ENCODE results near the gene CCDC51.

DNA sequence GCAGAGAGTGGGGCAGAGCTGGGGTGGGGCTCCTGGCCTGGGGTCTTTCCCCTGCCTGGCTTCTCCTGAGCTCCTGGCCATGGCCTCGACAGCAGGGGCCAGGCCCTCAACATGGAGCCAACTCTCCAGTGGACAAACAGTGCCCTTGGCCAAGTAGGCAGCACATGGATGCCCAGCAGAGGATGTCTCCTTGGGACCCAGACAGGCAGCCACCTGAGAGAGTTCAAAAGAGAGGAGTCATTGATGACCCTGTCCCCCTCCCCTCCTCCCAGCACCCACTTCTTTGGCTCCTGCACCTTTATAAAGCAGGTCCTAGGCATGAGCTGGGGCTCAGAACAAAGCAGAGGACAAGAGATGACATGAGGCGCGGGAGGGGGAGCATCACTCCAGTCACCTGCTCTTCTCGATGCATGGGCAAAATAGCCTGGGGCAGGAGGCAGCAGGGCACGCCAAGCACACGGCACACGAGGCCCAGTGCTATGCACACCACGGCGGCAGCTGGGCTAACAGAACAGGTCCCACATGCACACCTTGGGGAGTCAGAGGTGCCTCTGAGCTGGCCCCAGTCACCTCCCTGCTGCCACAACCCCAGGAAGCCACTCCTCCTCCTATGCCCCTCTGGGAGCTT, 36.6 kb upstream of the CCDC51 start:
- TF ChIP-seq GATA2 (IDR thresholded peaks at IDR 0.05; ENCODE audit: low read depth, low read length): no peak
- no peak for TF ChIP-seq GATA3 (IDR thresholded peaks at IDR 0.05; ENCODE audit: low read depth, low read length)

Measured in SH-SY5Y (cell line).